GM18498 (cell line): ENCODE data around the gene MAB21L3.
A peak's percentile ranks its signal among the peaks of the same experiment; 100 is the strongest.

Experiments used
- ATAC-seq: cut with Tn5 transposase; IDR thresholded peaks from one replicate; pipeline ENCODE4 v1.9.1; 2021; ENCODE audit warnings: mild to moderate bottlenecking, moderate library complexity; ENCODE audit not compliant: unreplicated experiment

The MAB21L3 gene

DNA sequence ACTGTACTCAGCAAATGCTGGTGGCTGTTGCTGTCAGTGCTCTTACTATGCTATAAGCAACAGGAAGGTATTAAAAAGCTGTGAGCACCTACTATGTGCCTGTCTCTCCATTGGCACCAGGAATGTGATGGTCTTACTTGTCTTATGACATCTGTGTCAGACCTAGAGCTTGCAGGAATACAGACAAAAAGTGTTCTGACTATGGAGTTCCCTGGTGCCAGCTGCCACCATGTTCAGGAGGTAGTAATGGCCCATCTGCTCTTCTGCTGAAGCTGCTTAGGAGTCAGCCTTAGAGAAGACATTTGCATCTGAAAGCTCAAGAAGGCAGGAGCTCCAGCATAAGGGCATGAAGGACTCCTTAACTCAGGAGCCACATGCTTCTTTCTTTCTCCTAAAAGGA is 52.3 kb downstream of the MAB21L3 start:
- ATAC-seq = no peak

GRCh38 chr1:116164150-116164549 is 53.0 kb downstream of the MAB21L3 start:
- ATAC-seq = no peak

GRCh38 chr1:116164604-116165368 is 53.6 kb downstream of the MAB21L3 start:
- ATAC-seq = no peak

GRCh38 chr1:116165572-116165971 is 54.4 kb downstream of the MAB21L3 start:
- no peak for ATAC-seq

- no peak for ATAC-seq
These were observed 54.9 kb downstream of the MAB21L3 start for GRCh38 chr1:116166011-116166571.

GRCh38 chr1:116166655-116167054 is 55.5 kb downstream of the MAB21L3 start:
- ATAC-seq = no peak

DNA sequence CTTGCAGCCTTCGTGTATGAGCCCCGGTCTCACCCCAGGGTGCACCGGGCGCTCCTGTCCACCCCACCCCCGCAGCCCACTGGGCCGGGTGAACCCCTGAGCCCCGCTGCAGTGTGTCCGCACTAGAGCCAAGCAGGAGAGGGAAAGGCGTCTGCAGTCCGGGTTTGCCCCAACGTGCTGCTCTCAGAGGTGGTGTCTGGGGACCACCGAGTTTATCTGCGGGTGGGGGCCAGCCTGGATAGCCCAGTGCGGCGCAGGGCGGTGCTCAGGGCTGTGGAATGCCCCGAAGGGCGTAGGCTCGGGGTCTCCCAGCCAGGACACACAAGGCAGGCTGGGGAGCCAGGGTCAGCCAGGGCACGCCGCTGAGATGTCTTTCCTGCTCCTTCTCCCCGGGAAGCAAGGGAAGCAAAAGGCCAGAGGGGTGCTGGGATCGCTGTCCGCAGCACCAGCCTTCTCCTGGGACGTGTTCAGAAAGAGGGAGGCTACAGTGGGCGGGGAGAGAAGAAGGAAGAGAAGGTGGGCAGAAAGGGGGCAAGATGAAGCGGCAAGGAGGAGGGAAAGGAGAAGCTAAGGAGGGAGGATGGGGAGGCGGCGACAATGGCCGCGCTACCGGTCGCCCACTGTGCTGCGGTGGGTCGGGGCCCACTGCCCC is 56.6 kb downstream of the MAB21L3 start:
- peak; percentile 21 for ATAC-seq

- ATAC-seq = peak; percentile 94
These were observed 57.3 kb downstream of the MAB21L3 start for GRCh38 chr1:116168277-116169032.

- ATAC-seq = no peak
These were observed 58.7 kb downstream of the MAB21L3 start for GRCh38 chr1:116169898-116170297.

GRCh38 chr1:116170721-116171589 is 59.8 kb downstream of the MAB21L3 start:
- no peak for ATAC-seq

GRCh38 chr1:116172666-116173065 is 61.5 kb downstream of the MAB21L3 start:
- no peak for ATAC-seq

- no peak for ATAC-seq
These were observed 64.4 kb downstream of the MAB21L3 start for GRCh38 chr1:116175611-116176010.

DNA sequence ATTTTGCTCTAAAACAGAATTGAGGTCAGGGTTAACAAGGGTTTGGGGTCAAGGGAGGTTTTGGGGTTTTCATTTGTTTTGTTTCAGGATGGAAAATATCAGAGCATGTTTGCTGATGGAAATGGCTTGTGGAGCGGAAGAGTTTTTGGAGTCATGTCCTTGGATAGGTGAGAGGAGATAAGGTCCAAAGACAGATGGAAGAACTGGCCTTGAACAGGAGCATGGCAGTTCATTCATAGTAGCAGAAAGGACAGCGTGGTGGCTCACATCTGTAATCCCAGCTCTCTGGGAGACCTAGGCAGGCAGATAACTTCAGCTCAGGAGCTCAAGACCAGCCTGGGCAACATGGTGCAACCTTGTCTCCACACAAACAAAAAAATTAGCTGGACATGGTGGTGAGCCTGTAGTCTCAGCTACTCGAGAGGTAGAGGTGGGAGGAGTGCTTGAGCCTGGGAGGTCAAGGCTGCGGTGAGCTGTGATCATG is 65.1 kb downstream of the MAB21L3 start:
- no peak for ATAC-seq

DNA sequence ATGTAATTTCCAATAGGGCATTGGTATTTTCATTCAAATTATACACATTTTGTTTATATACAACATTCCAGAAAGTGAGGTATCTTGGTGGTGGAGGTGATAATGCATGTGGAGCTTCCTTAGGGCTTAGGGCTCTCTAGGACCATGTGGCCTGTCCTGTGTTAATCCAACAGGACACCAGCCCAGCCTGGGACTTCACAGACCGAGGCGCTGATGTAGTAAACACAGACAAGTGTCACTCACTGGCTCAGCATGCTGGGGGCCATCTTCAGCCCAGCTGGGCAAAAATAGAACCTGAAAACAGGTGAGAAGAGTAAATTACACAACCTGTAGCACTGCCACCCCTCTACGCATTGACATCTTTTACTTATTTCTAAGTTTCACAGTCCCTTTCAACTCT is 66.7 kb downstream of the MAB21L3 start:
- no peak for ATAC-seq

GRCh38 chr1:116178837-116179236 is 67.6 kb downstream of the MAB21L3 start:
- no peak for ATAC-seq

- ATAC-seq = no peak
These were observed 68.2 kb downstream of the MAB21L3 start for GRCh38 chr1:116179419-116179818.

- no peak for ATAC-seq
These were observed 68.8 kb downstream of the MAB21L3 start for GRCh38 chr1:116179964-116180363.

- no peak for ATAC-seq
These were observed 71.0 kb downstream of the MAB21L3 start for GRCh38 chr1:116182019-116182714.
